Fibroblast of lung (primary cell): ENCODE results near the gene CD276. TPM values are rescaled to one million over a fixed set of nuclear protein-coding genes. Genes with fewer than 3 reads are reported as not detected.

Experiments used
- DNase-seq, 2 donors: peaks; one replicate each; pipeline versions ENCODE4 v3.0.0 to v3.0.0-alpha.2; 2010; ENCODE audit warnings: low read depth in 2 of 2
- H2AFZ ChIP-seq: 2 replicates; pipeline ENCODE4 v1.5.1; 2012; ENCODE audit warnings: low read length, control low read depth, inconsistent platforms
- H3K27ac ChIP-seq: 2 replicates; pipeline ENCODE4 v1.5.1; 2011; ENCODE audit warnings: low read length, control low read depth; ENCODE audit not compliant: insufficient read depth
- H3K27me3 ChIP-seq: 2 replicates; pipeline ENCODE4 v1.5.1; 2011; ENCODE audit warnings: mild to moderate bottlenecking, low read length; ENCODE audit not compliant: control insufficient read depth, insufficient read depth
- H3K36me3 ChIP-seq: 2 replicates; pipeline ENCODE4 v1.5.1; 2011; ENCODE audit warnings: low read length; ENCODE audit not compliant: control insufficient read depth, insufficient read depth
- H3K4me1 ChIP-seq: 2 replicates; pipeline ENCODE4 v1.5.1; 2011; ENCODE audit warnings: low read length; ENCODE audit not compliant: control insufficient read depth, insufficient read depth; ENCODE audit errors: extremely low read depth
- H3K4me2 ChIP-seq: 2 replicates; pipeline ENCODE4 v1.5.1; 2011; ENCODE audit warnings: low read length, control low read depth; ENCODE audit not compliant: insufficient read depth; ENCODE audit errors: extremely low read depth
- H3K4me3 ChIP-seq, 4 experiments: fragments of 200-600 bp in 1 of 4; sonication (generic) in 1 of 4; replicated peaks in 1 of 4; 2 replicates each; pipeline ENCODE4 v1.5.1; 2011 to 2016; ENCODE audit warnings: low read length in 4 of 4, low read depth in 3 of 4, mild to moderate bottlenecking in 3 of 4, control low read depth in 2 of 4, inconsistent platforms in 1 of 4, mixed read lengths in 1 of 4; ENCODE audit not compliant: insufficient read depth in 1 of 4; ENCODE audit errors: control extremely low read depth in 1 of 4
- H3K79me2 ChIP-seq: 2 replicates; pipeline ENCODE4 v1.5.1; 2012; ENCODE audit warnings: mild to moderate bottlenecking, low read length, inconsistent platforms; ENCODE audit not compliant: control insufficient read depth, insufficient read depth
- H3K9ac ChIP-seq: 2 replicates; pipeline ENCODE4 v1.5.1; 2011; ENCODE audit warnings: mild to moderate bottlenecking, low read length, control low read depth; ENCODE audit not compliant: insufficient read depth
- H3K9me3 ChIP-seq: 2 replicates; pipeline ENCODE4 v1.5.1; 2012; ENCODE audit warnings: low read depth, low read length; ENCODE audit not compliant: control insufficient read depth, insufficient read depth
- H4K20me1 ChIP-seq: 2 replicates; pipeline ENCODE4 v1.5.1; 2011; ENCODE audit warnings: low read length; ENCODE audit not compliant: control insufficient read depth, insufficient read depth; ENCODE audit errors: extremely low read depth
- EZH2 ChIP-seq: IDR thresholded peaks from 2 replicates; pipeline ENCODE4 v1.5.1; 2012; ENCODE audit warnings: low read length, control low read depth, mild to moderate bottlenecking; ENCODE audit errors: missing control alignments
- polyA plus RNA-seq, 2 donors: library from polyadenylated mRNA; depleted of rRNA in 1 of 2; stranded (reverse) in 1 of 2; unstranded in 1 of 2; fragments of >200 nt; gene quantifications; 2 replicates each; pipeline ENCODE4 v1.2.1, GENCODE V29; 2011 to 2012; ENCODE audit warnings: missing spikeins in 1 of 2
- total RNA-seq: library from RNA; depleted of rRNA; stranded (reverse); fragments of >200 nt; gene quantifications from 2 replicates; pipeline ENCODE4 v1.2.1, GENCODE V29; 2014
- TF ChIP-seq, protein P1 (sequence below), 2 donors: IDR thresholded peaks in 1 of 2; conservative IDR thresholded peaks in 1 of 2; 1 replicate in 1 of 2; 2 replicates in 1 of 2; pipeline ENCODE4 v1.5.1; 2011 to 2012; ENCODE audit warnings: low read length in 2 of 2, control low read depth in 1 of 2, inconsistent platforms in 1 of 2, low read depth in 1 of 2, mild to moderate bottlenecking in 1 of 2

CD276 gene
- total and polyA plus RNA-seq, 2 donors (not counting 1 experiment from before 2014, with no cell fraction given): 88.5 to 103 TPM

GRCh38 chr15:73681856-73682599 is 2.2 kb upstream of the CD276 start:
- Histone ChIP-seq H3K4me2 (no peak overlapping the region), H3K27ac (no peak overlapping the region), H3K9ac (no peak overlapping the region), H2AFZ (no peak overlapping the region), H3K27me3 (no peaks in the 10 kb centered on the region), H3K36me3 (no peaks in the 10 kb centered on the region), H4K20me1 (no peaks in the 10 kb centered on the region), H3K9me3 (no peaks in the 10 kb centered on the region), H3K79me2 (peaks cover 23% of the 10 kb centered on the region), H3K4me3 (no peak overlapping the region), H3K4me1 (peaks cover 17% of the 10 kb centered on the region)
- TF ChIP-seq, protein P1, sequence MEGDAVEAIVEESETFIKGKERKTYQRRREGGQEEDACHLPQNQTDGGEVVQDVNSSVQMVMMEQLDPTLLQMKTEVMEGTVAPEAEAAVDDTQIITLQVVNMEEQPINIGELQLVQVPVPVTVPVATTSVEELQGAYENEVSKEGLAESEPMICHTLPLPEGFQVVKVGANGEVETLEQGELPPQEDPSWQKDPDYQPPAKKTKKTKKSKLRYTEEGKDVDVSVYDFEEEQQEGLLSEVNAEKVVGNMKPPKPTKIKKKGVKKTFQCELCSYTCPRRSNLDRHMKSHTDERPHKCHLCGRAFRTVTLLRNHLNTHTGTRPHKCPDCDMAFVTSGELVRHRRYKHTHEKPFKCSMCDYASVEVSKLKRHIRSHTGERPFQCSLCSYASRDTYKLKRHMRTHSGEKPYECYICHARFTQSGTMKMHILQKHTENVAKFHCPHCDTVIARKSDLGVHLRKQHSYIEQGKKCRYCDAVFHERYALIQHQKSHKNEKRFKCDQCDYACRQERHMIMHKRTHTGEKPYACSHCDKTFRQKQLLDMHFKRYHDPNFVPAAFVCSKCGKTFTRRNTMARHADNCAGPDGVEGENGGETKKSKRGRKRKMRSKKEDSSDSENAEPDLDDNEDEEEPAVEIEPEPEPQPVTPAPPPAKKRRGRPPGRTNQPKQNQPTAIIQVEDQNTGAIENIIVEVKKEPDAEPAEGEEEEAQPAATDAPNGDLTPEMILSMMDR (conservative IDR thresholded peaks at IDR 0.05 in 1 of 2, IDR thresholded peaks at IDR 0.05 in 1 of 2; ENCODE audit: low read depth in 1 of 2, low read length in 2 of 2): no peak
- TF ChIP-seq EZH2: no peak
- DNase-seq: no peak

DNA sequence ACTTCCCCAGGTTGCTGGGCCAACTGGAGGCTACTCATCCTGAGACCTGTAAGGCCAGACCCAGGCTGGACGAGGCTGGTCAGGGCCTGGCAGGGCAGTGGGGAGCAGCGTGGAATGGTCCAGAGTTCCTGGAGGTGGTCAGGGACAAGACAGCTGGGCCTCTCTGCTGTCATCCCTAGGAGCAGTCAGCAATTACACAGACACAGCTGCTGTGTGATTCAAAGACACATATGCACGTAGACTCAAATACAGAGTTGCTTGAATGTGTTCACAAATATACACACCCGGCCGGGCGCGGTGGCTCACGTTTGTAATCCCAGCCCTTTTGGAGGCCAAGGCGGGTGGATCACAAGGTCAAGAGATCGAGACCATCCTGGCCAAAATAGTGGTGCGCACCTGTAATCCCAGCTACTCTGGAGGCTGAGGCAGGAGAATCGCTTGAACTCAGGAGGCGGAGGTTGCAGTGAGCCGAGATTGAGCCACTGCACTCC is 1.5 kb upstream of the CD276 start:
- H3K4me3 ChIP-seq: no peak overlapping the region
- TF ChIP-seq EZH2: no peak
- TF ChIP-seq, protein P1 (conservative IDR thresholded peaks at IDR 0.05 in 1 of 2, IDR thresholded peaks at IDR 0.05 in 1 of 2; ENCODE audit: low read depth in 1 of 2, low read length in 2 of 2): no peak
- H3K27me3 ChIP-seq: no peaks in the 10 kb centered on the region
- no peak for DNase-seq
- no peak overlapping the region for H2AFZ ChIP-seq
- H3K79me2 ChIP-seq: peaks cover 29% of the 10 kb centered on the region
- no peaks in the 10 kb centered on the region for H3K9me3 ChIP-seq
- H3K27ac ChIP-seq: no peak overlapping the region
- no peaks in the 10 kb centered on the region for H3K36me3 ChIP-seq
- no peaks in the 10 kb centered on the region for H4K20me1 ChIP-seq
- H3K4me1 ChIP-seq: peaks cover 22% of the 10 kb centered on the region
- no peak overlapping the region for H3K9ac ChIP-seq
- no peak overlapping the region for H3K4me2 ChIP-seq

DNA sequence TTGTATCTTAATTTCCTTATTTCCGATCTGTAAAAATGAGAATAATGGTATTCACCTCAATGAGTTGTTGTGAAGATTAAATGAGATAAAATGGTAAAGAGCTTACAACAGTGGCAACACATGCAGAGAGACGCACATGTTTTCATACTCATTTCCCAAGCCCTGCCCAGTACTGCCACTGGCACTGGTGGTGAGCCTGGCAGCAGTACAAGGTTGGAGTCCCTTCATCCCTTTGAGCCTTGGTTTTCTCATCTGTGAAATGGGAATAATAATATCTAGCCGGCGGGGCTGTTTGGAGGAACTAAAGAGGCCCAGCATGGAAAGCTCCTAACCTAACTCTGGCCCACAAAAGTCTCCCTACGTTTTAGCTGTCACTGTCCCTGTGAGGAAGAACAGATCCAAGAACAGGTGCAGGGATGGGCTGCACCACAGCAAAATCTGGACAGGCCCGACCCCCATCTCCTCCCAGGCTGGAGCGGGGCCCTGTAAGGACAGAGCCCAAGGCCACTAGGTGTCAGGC is 866 bp upstream of the CD276 start:
- Histone ChIP-seq H3K79me2 (peaks cover 36% of the 10 kb centered on the region), H4K20me1 (no peaks in the 10 kb centered on the region), H3K4me2 (peak overlapping the region; percentile 74), H2AFZ (no peak overlapping the region), H3K4me3 (peak overlapping the region in 1 of 4 experiments; percentile 94), H3K36me3 (no peaks in the 10 kb centered on the region), H3K9ac (no peak overlapping the region), H3K4me1 (peaks cover 26% of the 10 kb centered on the region), H3K9me3 (no peaks in the 10 kb centered on the region), H3K27me3 (no peaks in the 10 kb centered on the region), H3K27ac (no peak overlapping the region)
- TF ChIP-seq, protein P1 (conservative IDR thresholded peaks at IDR 0.05 in 1 of 2, IDR thresholded peaks at IDR 0.05 in 1 of 2; ENCODE audit: low read depth in 1 of 2, low read length in 2 of 2): peak in 1 of 2 donors; percentile 15
- no peak for TF ChIP-seq EZH2
- DNase-seq: no peak
